Esophagus muscularis mucosa (tissue), 4 donors: ENCODE measurements around the gene FAM83F. TPM values are rescaled to one million over a fixed set of nuclear protein-coding genes. Genes with fewer than 3 reads are reported as not detected.

Source experiments
- DNase-seq: peaks from one replicate; pipeline ENCODE4 v3.0.0-alpha.2; 2017; ENCODE audit errors: extremely low spot score
- H3K27ac ChIP-seq, 4 donors: fragments of 200-600 bp; sonication (generic); replicated peaks in 1 of 4; 1 replicate in 3 of 4; 2 replicates in 1 of 4; pipeline ENCODE4 v1.5.1; 2016 to 2019; ENCODE audit warnings: mild to moderate bottlenecking in 1 of 4
- H3K27me3 ChIP-seq, 4 donors: fragments of 200-600 bp; sonication (generic); one replicate each; pipeline versions ENCODE4 v1.5.1 to v1.6.0; 2016 to 2019
- H3K36me3 ChIP-seq, 4 donors: fragments of 200-600 bp; sonication (generic); one replicate each; pipeline ENCODE4 v1.5.1; 2016 to 2019
- H3K4me1 ChIP-seq, 4 donors: fragments of 200-600 bp; sonication (generic); one replicate each; pipeline ENCODE4 v1.5.1; 2016 to 2019
- H3K4me3 ChIP-seq, 4 donors: fragments of 200-600 bp; sonication (generic); 1 replicate in 2 of 4; 2 replicates in 2 of 4; pipeline ENCODE4 v1.5.1; 2016 to 2019; ENCODE audit warnings: mild to moderate bottlenecking in 4 of 4, moderate library complexity in 1 of 4
- H3K9me3 ChIP-seq, 4 donors: fragments of 200-600 bp; sonication (generic); 1 replicate in 3 of 4; 2 replicates in 1 of 4; pipeline ENCODE4 v1.5.1; 2016 to 2019
- EP300 ChIP-seq: sonication (generic); formaldehyde crosslinking; IDR thresholded peaks from one replicate; pipeline ENCODE4 v1.6.1; 2017; ENCODE audit warnings: antibody characterized with exemption
- POLR2A ChIP-seq: fragments of 450-650 bp; IDR thresholded peaks from one replicate; pipeline ENCODE4 v1.6.1; 2017; ENCODE audit warnings: antibody characterized with exemption, moderate library complexity, mild to moderate bottlenecking, low read depth
- POLR2AphosphoS5 ChIP-seq, 2 donors: sonication (generic); formaldehyde crosslinking; IDR thresholded peaks; one replicate each; pipeline ENCODE4 v1.6.1; 2017; ENCODE audit warnings: antibody characterized with exemption in 2 of 2
- WGBS: methylation state at CpG from one replicate; pipeline ENCODE4 v1.1.5; 2018; 5-methylcytosine and 5-hydroxymethylcytosine counted together
- intact Hi-C: fragments of 100-400 bp; cut with DNase I; formaldehyde crosslinking; loops from one replicate; pipeline ENCODE4 v1.15.1; 2023
- total RNA-seq, 4 donors: library from RNA; depleted of rRNA; stranded (reverse); fragments of >200 nt; gene quantifications; one replicate each; pipeline versions ENCODE4 v1.1.0 to v1.2.1, GENCODE V29; 2016
- TF ChIP-seq, protein P1 (sequence below), 3 experiments: fragments of 200-600 bp in 2 of 3; fragments of 450-650 bp in 1 of 3; sonication (generic) in 2 of 3; IDR thresholded peaks; one replicate each; pipeline ENCODE4 v1.5.1; 2017 to 2019; ENCODE audit warnings: antibody characterized with exemption in 3 of 3, mild to moderate bottlenecking in 2 of 3, moderate library complexity in 1 of 3

FAM83F gene
- total RNA-seq, 4 donors from 2014 or later: 0.19 to 0.66 (median 0.41) TPM

DNA sequence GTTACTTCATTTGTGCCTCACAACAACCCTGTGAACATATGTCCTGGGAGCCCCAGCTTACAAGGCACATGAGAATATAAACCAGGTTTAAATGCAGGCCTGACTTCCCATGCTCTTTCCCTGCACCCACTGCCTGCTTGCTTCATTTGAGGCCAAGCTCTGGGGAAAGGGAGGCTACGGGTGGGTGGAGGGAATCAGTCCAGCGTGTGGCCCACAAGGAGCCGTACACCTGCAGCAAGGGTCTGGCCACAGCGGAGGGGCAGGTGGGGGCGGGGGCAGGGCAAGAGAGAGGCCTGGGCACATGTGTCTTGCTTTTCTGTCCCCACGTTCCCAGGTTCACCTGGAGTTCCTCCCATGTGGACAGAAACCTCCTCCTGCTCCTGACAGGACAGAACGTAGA, 26.2 kb downstream of the FAM83F start:
- 75% methylated on average over 7 of the region's 7 CpGs for WGBS
- Histone ChIP-seq H3K36me3 (no peaks in the 10 kb centered on the region), H3K4me3 (no peak overlapping the region), H3K9me3 (no peaks in the 10 kb centered on the region), H3K27ac (no peak overlapping the region), H3K27me3 (peaks cover 0 to 49% (median 0%) of the 10 kb centered on the region in 4 donors), H3K4me1 (peaks cover 4 to 6% (median 5%) of the 10 kb centered on the region in 4 donors)
- intact Hi-C loops: loop anchor here (10.0 kb wide), 1 partner anchor 396 kb away; no protein-coding TSS in a partner anchor
- TF ChIP-seq POLR2AphosphoS5 (IDR thresholded peaks at IDR 0.05): no peak
- TF ChIP-seq, protein P1, sequence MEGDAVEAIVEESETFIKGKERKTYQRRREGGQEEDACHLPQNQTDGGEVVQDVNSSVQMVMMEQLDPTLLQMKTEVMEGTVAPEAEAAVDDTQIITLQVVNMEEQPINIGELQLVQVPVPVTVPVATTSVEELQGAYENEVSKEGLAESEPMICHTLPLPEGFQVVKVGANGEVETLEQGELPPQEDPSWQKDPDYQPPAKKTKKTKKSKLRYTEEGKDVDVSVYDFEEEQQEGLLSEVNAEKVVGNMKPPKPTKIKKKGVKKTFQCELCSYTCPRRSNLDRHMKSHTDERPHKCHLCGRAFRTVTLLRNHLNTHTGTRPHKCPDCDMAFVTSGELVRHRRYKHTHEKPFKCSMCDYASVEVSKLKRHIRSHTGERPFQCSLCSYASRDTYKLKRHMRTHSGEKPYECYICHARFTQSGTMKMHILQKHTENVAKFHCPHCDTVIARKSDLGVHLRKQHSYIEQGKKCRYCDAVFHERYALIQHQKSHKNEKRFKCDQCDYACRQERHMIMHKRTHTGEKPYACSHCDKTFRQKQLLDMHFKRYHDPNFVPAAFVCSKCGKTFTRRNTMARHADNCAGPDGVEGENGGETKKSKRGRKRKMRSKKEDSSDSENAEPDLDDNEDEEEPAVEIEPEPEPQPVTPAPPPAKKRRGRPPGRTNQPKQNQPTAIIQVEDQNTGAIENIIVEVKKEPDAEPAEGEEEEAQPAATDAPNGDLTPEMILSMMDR (IDR thresholded peaks at IDR 0.05): no peak
- no peak for TF ChIP-seq POLR2A
- TF ChIP-seq EP300: no peak
- DNase-seq: no peak

DNA sequence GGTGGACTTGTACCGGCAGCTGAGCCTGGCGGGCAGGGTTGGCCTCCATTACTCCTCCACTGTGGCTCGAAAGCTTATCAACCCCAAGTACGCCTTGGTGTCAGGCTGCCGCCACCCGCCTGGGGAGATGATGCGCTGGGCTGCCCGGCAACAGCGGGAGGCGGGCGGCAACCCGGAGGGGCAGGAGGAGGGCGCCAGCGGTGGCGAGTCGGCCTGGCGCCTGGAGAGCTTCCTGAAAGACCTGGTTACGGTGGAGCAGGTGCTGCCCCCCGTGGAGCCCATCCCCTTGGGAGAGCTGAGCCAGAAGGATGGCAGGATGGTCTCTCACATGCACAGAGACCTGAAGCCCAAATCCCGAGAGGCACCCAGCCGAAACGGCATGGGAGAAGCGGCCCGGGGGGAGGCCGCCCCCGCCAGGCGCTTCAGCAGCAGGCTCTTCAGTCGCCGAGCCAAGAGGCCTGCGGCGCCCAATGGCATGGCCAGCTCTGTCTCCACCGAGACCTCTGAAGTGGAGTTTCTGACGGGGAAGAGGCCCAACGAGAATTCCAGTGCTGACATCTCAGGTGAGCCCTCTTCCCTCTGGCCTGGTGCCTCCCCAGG, 26.7 kb downstream of the FAM83F start:
- intact Hi-C loops: loop anchor here (10.0 kb wide), 1 partner anchor 397 kb away; no protein-coding TSS in a partner anchor
- no peak overlapping the region for H3K4me3 ChIP-seq
- peaks cover 0 to 49% (median 0%) of the 10 kb centered on the region in 4 donors for H3K27me3 ChIP-seq
- no peak for TF ChIP-seq EP300
- TF ChIP-seq, protein P1 (IDR thresholded peaks at IDR 0.05): no peak
- no peak for TF ChIP-seq POLR2AphosphoS5 (IDR thresholded peaks at IDR 0.05)
- TF ChIP-seq POLR2A: no peak
- DNase-seq: no peak
- H3K4me1 ChIP-seq: peaks cover 4 to 6% (median 5%) of the 10 kb centered on the region in 4 donors
- no peaks in the 10 kb centered on the region for H3K36me3 ChIP-seq
- WGBS: 88% methylated on average over 24 of the region's 34 CpGs
- no peak overlapping the region for H3K27ac ChIP-seq
- no peaks in the 10 kb centered on the region for H3K9me3 ChIP-seq

DNA sequence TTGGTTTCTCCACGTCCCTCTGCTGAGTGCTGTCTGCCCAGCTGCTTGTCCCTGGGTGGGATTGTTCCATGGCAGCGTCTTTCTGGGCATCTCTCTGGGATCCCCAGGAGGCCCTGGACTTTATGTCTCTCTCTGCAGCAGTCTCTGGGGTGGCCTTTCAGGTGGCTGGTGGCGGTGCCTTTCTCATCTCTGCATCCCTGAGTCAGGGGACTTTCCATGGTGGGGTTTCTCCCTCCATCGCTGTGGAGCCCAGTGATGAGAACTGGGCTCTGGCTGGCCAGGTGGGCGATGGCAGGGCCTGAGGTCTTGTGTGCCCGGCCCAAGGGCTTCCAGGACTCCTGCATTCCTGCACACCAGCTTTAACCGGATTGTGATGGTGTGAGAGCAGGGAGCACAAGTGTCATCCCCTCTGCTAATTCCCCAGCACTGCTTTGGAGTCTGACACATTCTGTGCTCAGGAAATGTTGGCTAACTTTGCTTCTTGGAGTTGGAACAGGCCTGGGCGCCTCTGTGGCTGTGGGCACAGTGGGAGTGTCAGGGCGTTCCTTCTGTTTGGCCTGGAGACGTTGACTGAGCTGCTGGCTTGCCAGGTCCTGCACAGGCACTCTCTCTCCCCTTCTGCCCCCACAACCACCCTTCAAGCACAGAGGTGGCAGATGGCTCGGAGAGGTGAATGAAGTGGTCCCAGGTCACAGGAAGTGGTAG, 27.9 kb downstream of the FAM83F start:
- Histone ChIP-seq H3K36me3 (no peaks in the 10 kb centered on the region), H3K4me1 (peaks cover 4 to 6% (median 5%) of the 10 kb centered on the region in 4 donors), H3K27ac (no peak overlapping the region), H3K27me3 (peaks cover 0 to 43% (median 0%) of the 10 kb centered on the region in 4 donors), H3K9me3 (no peaks in the 10 kb centered on the region), H3K4me3 (no peak overlapping the region)
- no peak for TF ChIP-seq EP300
- no peak for TF ChIP-seq POLR2A
- TF ChIP-seq, protein P1 (IDR thresholded peaks at IDR 0.05): no peak
- TF ChIP-seq POLR2AphosphoS5 (IDR thresholded peaks at IDR 0.05): no peak
- no peak for DNase-seq
- 85% methylated on average over 7 of the region's 11 CpGs for WGBS
- intact Hi-C loops: loop anchor here (10.0 kb wide), 1 partner anchor 398 kb away; no protein-coding TSS in a partner anchor

DNA sequence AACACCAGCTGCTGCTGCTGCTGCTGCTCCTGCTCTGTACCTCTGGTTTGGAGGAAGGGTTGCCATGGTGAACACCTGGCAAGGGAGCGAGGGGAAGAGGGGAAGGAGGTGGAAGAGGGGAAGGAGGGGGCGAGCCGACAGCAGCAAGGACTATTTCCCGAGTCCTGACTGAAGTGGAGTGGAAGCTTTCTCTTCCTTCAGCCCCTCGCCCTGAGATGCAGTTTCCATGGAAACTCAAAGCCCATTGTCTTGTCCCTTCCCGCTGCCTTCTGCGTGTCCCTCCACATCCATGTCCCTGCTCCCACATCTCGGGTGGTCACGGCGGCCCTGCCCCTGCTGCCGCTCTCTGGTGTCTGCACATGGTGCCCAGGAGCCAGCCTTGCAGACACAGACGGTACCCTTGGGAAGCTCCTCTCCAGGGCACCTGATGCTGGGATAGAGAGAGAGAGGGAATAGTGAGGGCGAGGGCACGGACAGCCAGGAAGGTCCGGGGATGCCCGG, 28.6 kb downstream of the FAM83F start:
- TF ChIP-seq POLR2A: no peak
- TF ChIP-seq, protein P1 (IDR thresholded peaks at IDR 0.05): no peak
- TF ChIP-seq POLR2AphosphoS5 (IDR thresholded peaks at IDR 0.05): no peak
- no peak for TF ChIP-seq EP300
- Histone ChIP-seq H3K27ac (no peak overlapping the region), H3K9me3 (no peaks in the 10 kb centered on the region), H3K4me3 (no peak overlapping the region), H3K4me1 (peaks cover 4 to 8% (median 6%) of the 10 kb centered on the region in 4 donors), H3K36me3 (no peaks in the 10 kb centered on the region), H3K27me3 (peaks cover 0 to 36% (median 0%) of the 10 kb centered on the region in 4 donors)
- intact Hi-C loops: loop anchor here (10.0 kb wide), 1 partner anchor 399 kb away; no protein-coding TSS in a partner anchor
- DNase-seq: no peak
- 69% methylated on average over 16 of the region's 16 CpGs for WGBS
